Brain pericyte (primary cell): ENCODE measurements around the gene ABCD1.
"Not testable (repeated sequence)": the region's sequence is repeated elsewhere in the genome, so short reads cannot be mapped to it uniquely, and the experiment has no call there.

Experiments
- DNase-seq: peaks from one replicate; pipeline ENCODE4 v3.0.0-alpha.2; 2012; ENCODE audit warnings: low read depth, low spot score

Gene ABCD1

GRCh38 chrX:153724252-153725038 is at the start of gene ABCD1, which contains the start of gene BCAP31:
TSS of gene ABCD1 (plus strand) at chrX:153724856. CDS start at chrX:153725267, 411 bp downstream.
TSS of gene BCAP31 (minus strand) at chrX:153724387. CDS start at chrX:153723244, 1,143 bp downstream.
- no peak for DNase-seq

GRCh38 chrX:153681175-153681574 is 43.5 kb upstream of the ABCD1 start:
- DNase-seq = no peak

DNA sequence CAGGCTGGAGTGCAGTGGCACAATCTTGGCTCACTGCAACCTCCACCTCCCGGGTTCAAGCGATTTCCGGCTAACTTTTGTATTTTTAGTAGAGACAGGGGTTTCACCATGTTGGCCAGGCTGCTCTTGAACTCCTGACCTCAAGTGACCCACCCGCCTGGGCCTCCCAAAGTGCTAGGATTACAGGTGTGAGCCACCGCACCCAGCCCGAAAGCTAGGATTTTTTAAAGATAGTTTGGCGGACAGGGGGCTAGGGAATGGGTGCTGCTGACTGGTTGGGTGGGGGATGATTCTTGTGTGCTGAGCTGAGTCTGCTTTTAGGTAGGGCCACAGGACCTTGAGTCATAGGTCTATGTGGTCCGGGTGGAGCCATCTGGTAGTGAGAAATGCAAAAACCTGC is 41.2 kb upstream of the ABCD1 start:
- DNase-seq = not testable (repeated sequence)

- DNase-seq = no peak
These were observed 40.0 kb upstream of the ABCD1 start for GRCh38 chrX:153684467-153685155.

GRCh38 chrX:153685156-153685536 is 39.5 kb upstream of the ABCD1 start:
- no peak for DNase-seq

- DNase-seq = no peak
These were observed 38.6 kb upstream of the ABCD1 start for GRCh38 chrX:153685751-153686696.

DNA sequence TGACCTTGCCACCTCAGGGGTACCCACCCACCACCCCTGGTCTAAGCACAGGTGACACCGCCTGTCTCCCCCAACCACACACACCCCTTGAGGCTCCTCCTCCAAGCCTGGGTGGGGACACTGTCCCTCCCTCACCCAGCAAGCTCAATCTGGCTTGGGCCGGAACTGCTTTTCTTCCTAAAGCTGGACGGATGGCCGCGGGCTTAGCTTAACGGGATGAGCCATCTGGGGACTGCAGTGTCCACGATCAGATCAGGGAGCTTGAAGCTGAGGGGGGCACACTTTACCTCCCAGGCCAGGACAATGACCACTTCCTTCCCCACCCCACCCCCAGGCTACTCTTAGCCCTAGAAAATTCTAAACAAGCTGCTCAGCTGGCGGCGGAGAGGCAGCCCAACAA is 37.9 kb upstream of the ABCD1 start:
- DNase-seq = no peak

DNA sequence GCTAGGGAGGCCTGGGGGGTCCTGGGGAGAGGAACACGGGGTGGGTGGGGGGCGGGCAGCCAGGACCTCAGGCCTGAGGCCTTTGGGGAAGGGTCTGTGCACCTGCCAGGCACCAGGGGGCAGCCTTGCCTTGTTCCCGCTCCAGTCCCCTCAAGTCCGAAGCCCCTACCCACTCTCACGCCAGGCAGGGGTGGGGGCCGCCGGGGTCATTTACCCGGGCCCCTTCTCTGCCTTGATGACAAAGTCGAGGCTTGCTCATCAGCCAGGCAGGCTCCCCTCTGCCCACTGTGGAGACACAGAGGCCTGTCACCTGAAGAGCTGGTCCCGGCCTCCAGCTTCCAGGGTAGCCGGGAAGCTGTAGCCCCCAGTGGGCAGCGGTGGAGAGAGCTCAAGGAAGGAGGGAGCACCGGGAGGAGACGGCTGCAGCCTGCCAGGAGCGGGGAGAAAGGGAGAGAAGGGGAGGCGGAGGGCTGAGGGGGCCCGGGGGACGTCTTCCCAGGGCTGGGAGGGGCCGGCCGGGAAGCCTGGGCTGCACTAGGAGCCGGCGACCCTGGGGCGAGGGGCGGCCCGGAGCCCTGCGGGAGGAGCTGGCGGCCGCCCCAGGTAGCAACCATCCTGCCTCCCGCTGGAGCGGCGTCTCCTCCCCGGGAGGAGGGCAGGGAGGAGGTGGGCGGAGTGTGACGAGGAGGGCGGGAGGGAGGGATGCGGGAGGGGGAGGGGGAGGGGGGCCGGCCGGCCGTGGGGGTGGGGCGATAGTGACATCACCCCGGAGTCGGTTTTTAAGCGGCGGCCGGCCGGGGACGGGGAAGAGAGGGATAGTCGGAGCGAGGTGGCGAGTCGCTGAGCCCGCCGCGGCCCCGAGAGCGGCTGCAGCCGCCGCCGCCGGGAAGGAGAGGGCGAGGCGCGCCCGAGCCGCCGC is 37.3 kb upstream of the ABCD1 start, which contains the start of gene SLC6A8:
Gene SLC6A8 (plus strand): TSS at position 806 of the 919 bp plus-strand sequence. CDS start 649 bp downstream, outside the sequence.
- no peak for DNase-seq

DNA sequence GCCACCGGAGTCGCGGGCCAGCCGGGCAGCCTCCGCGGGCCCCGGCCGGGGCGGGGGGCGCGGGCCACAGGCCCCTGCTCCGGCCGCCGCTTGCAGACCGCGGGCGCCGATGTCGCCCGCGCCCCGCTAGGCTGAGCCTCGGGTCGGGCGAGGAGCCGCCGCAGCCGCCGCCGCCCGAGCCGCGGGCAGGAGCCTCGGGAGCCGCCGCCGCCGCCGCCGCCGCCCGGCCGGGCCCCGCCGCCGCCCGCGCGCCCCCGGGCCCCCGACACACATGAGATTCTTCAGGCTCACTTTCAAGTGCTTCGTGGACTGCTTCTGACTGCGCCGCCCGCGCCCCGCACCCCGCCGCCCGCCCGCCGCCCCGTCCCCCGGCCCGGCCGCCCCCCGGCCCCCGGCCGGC is 36.6 kb upstream of the ABCD1 start:
- DNase-seq = no peak

- DNase-seq = no peak
These were observed 36.1 kb upstream of the ABCD1 start for GRCh38 chrX:153688506-153688905.

GRCh38 chrX:153688911-153689590 is 35.6 kb upstream of the ABCD1 start:
- no peak for DNase-seq

DNA sequence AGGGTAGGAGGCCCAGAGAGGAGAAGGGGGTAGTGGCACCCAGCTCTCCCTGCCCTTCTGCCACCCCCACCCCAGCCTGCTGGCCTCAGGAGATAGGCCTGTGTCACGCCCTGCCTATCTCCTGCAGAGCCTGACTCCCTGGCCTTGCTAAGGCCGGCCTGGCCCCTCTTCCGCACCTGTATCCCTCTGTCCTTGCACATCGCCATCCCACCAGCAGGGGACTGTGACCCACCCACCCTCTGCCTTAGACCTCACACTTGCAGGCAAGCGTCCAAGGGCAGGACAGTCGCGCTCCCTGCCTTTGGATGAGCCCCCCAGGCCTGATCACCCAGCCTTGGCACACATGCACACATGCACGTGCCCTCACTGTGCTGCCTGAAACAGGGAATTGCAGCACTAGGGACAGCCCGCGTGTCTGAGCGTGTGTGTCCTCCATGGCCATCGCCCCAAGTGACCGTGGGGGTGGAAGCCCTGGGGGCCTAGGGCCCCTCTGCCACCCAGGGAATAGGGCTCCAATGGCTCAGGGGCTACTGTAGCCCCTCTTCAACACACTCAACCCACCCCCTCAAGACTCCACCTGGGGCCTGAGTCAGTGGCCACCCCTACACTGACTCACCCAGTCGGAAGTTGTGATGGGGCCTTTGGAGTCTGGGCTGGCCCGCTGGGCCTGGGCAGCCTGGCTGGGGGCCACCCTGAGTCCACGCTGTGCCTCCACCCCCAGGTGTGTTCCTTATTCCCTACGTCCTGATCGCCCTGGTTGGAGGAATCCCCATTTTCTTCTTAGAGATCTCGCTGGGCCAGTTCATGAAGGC is 34.8 kb upstream of the ABCD1 start:
- no peak for DNase-seq

- DNase-seq = no peak
These were observed 34.2 kb upstream of the ABCD1 start for GRCh38 chrX:153690466-153690865.

DNA sequence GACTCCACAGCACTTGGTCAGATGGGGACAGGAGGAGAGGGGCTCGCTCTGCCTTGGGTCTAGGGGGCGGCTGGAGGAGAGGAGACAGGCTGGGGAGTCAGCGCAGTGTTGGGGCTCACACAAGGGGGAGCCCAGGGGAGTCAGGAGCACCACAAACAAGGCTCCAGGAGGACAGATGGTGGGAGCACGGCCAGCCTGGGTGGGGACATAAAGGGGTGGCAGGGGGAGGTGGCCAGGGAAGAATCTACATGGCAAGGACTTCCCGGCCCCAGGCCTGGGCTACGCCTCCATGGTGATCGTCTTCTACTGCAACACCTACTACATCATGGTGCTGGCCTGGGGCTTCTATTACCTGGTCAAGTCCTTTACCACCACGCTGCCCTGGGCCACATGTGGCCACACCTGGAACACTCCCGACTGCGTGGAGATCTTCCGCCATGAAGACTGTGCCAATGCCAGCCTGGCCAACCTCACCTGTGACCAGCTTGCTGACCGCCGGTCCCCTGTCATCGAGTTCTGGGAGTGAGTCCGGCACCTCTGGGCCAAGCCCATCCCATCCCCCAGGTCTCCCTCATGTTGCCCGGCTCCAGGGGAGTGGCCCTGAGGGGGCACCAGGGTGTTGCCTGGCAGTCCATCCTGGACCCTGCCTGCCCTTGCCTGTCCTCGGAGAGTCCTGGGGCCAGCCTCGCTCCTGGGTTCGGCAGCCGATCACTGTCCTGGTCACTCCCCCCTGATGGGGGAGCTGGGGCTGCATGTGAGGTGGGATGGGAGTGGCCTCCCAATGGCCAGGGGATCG is 33.4 kb upstream of the ABCD1 start:
- DNase-seq = not testable (repeated sequence)

DNA sequence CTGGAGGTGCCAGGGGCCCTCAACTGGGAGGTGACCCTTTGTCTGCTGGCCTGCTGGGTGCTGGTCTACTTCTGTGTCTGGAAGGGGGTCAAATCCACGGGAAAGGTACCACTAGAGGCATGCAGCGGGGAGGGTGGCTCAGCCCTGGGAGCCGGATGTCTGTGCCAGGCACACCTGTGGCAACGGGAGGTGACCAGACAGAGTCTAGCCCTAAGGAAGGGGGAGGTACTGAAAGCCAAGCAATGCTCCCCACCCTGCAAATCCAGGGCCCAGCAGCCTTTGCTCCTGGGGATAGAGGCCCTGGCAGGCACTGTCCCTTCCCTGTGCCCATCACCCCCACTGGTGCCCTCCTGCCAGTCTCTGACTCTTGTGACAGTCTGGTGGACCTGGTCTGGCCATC is 32.7 kb upstream of the ABCD1 start:
- DNase-seq = no peak

DNA sequence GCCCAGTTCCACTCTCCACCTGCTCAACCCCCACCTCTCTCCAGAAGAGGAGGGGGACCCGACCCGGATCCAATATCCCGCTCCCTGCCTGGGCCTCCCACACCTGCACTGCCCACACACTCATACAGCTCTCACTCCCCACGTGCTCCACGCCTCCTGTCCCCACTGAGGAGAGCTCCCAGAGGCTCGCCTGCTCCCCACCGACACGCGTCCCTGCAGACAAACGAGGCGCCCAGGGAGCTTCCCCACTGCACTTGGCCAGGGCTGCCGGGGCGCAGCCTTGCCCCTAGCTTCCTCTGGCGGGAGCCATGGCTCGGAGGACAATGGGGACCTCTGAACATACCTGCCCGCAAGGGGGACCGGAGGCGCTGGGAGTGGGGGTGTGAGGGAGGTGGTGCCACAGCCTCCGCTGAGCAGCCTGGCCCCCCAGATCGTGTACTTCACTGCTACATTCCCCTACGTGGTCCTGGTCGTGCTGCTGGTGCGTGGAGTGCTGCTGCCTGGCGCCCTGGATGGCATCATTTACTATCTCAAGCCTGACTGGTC is 32.0 kb upstream of the ABCD1 start:
- DNase-seq = no peak

- DNase-seq = no peak
These were observed 31.2 kb upstream of the ABCD1 start for GRCh38 chrX:153693216-153694086.
